Thyroid gland (tissue), 4 donors: Measurements from ENCODE around the gene SFXN5. TPM values are rescaled to one million over a fixed set of nuclear protein-coding genes. Genes with fewer than 3 reads are reported as not detected.

Source experiments
- DNase-seq, 2 donors: peaks; one replicate each; pipeline ENCODE4 v3.0.0-alpha.2; 2019
- H3K27ac ChIP-seq, 3 donors: fragments of 200-600 bp; sonication (generic); 1 replicate in 2 of 3; 2 replicates in 1 of 3; pipeline ENCODE4 v1.5.1; 2016 to 2019; ENCODE audit warnings: mild to moderate bottlenecking in 1 of 3, moderate library complexity in 1 of 3
- H3K27me3 ChIP-seq: fragments of 200-600 bp; sonication (generic); one replicate; pipeline ENCODE4 v1.5.1; 2019
- H3K36me3 ChIP-seq, 2 donors: fragments of 200-600 bp; sonication (generic); one replicate each; pipeline ENCODE4 v1.5.1; 2016 to 2019
- H3K4me1 ChIP-seq, 2 donors: fragments of 200-600 bp; sonication (generic); one replicate each; pipeline ENCODE4 v1.5.1; 2017 to 2019
- H3K4me3 ChIP-seq, 3 donors: fragments of 200-600 bp; sonication (generic); replicated peaks in 1 of 3; 1 replicate in 2 of 3; 2 replicates in 1 of 3; pipeline ENCODE4 v1.5.1; 2016; ENCODE audit warnings: mild to moderate bottlenecking in 1 of 3
- H3K9me3 ChIP-seq: fragments of 200-600 bp; sonication (generic); one replicate; pipeline ENCODE4 v1.5.1; 2017
- POLR2A ChIP-seq, 2 donors: fragments of 450-650 bp; IDR thresholded peaks; one replicate each; pipeline ENCODE4 v1.6.1; 2017; ENCODE audit warnings: antibody characterized with exemption in 2 of 2, mild to moderate bottlenecking in 2 of 2, moderate library complexity in 1 of 2
- WGBS, 2 donors: methylation state at CpG; one replicate each; pipeline ENCODE4 v1.1.5; 2017; 5-methylcytosine and 5-hydroxymethylcytosine counted together
- intact Hi-C: fragments of 100-400 bp; cut with DNase I; formaldehyde crosslinking; loops from one replicate; pipeline ENCODE4 v1.15.1; 2023
- total RNA-seq, 4 donors: library from RNA; depleted of rRNA; stranded (reverse); fragments of >200 nt; gene quantifications; one replicate each; pipeline ENCODE4 v1.2.3, GENCODE V29; 2016
- TF ChIP-seq, protein P1 (sequence below), 6 experiments: fragments of 200-600 bp in 3 of 6; fragments of 450-650 bp in 3 of 6; sonication (generic) in 3 of 6; IDR thresholded peaks; one replicate each; pipeline ENCODE4 v1.5.1; 2016 to 2019; ENCODE audit warnings: antibody characterized with exemption in 6 of 6, mild to moderate bottlenecking in 2 of 6, inconsistent platforms in 1 of 6, moderate library complexity in 1 of 6

SFXN5 gene
- total RNA-seq, 4 donors from 2014 or later = 10.3 to 17.2 (median 16.5) TPM

DNA sequence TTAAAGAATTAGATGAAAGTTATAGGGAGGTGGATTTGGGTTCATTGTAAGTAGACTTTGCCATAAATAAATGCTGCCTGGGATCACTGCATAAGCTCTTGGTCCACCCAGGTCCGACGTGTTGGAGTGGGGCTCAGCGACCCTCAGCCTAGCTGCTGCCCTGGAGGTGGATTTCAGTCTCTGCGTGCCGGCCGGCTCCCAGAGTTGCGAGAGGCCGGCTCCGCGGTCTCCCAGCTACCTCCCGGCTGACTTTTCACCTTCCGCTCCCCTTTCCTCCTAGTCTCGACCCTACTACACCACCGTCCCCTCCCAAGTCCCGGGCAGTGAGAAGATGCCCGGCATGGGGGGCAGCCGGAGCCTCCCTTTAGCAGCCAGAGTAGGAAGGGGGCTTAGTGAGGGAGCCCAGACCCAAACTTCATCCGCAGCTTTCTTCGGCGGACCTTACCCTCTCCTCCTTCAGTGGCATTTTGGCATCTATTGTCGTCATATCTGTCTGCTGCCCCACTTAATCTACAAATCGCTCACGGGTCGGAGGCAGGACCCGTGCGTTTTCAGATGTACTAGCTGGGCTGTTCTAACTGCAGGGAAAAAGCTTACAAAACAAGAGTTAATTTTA, 146.1 kb downstream of the SFXN5 start:
- no peak overlapping the region for H3K4me3 ChIP-seq
- peaks cover 39% of the 10 kb centered on the region for H3K27me3 ChIP-seq
- 8 to 12% methylated on average over 26 of the region's 26 CpGs for WGBS, 2 donors
- H3K36me3 ChIP-seq = no peaks in the 10 kb centered on the region
- TF ChIP-seq POLR2A (IDR thresholded peaks at IDR 0.05) = no peak
- TF ChIP-seq, protein P1, sequence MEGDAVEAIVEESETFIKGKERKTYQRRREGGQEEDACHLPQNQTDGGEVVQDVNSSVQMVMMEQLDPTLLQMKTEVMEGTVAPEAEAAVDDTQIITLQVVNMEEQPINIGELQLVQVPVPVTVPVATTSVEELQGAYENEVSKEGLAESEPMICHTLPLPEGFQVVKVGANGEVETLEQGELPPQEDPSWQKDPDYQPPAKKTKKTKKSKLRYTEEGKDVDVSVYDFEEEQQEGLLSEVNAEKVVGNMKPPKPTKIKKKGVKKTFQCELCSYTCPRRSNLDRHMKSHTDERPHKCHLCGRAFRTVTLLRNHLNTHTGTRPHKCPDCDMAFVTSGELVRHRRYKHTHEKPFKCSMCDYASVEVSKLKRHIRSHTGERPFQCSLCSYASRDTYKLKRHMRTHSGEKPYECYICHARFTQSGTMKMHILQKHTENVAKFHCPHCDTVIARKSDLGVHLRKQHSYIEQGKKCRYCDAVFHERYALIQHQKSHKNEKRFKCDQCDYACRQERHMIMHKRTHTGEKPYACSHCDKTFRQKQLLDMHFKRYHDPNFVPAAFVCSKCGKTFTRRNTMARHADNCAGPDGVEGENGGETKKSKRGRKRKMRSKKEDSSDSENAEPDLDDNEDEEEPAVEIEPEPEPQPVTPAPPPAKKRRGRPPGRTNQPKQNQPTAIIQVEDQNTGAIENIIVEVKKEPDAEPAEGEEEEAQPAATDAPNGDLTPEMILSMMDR (IDR thresholded peaks at IDR 0.05) = no peak
- no peaks in the 10 kb centered on the region for H3K9me3 ChIP-seq
- DNase-seq = no peak
- H3K4me1 ChIP-seq = peaks cover 10 to 15% of the 10 kb centered on the region in 2 donors
- no peak overlapping the region for H3K27ac ChIP-seq
- intact Hi-C loops = no loop called here

DNA sequence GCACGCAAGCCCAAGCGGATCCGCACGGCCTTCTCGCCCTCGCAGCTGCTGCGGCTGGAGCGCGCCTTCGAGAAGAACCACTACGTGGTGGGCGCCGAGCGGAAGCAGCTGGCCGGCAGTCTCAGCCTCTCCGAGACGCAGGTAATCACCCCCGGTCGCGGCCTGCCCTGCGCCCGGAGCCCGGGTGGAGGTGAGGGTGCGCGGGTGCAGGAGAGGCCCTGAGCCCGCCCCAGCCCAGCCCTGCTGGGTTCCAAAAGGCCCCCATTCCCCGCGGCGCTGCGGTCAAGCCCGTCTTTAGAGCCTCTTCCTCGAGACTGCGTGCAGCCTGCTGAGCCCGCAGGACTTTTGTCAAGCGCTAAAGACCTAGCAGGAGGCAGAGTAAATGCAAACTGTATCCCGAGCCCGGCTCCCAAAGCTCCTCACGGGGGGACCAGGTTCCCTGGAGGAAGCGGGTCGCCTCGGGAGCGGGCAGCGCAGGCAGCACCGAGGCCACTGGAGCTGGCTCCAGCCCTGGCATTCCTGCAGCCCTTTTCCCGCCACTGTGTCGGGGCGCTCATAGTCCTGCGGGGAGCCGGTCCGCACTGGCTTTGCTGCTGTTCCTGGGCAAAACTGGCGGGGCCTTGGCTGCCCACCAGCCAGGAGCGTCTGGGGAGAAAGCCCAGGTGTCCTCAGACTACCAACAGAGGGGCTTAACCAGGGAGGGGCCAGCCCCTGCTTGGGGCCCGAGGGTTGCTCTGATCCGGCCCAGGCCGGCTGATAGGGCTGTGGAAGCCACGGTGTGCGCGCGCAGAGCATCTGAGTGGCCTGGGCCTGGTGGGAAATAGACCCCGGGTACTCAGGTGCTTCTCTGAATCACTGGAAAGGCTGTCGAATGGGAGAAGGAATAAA, 146.9 kb downstream of the SFXN5 start:
- WGBS, 2 donors = 10 to 16% methylated on average over 20 to 21 of the region's 61 CpGs
- intact Hi-C loops = no loop called here
- no peak overlapping the region for H3K4me3 ChIP-seq
- H3K27me3 ChIP-seq = peaks cover 47% of the 10 kb centered on the region
- DNase-seq = no peak
- no peak for TF ChIP-seq POLR2A (IDR thresholded peaks at IDR 0.05)
- TF ChIP-seq, protein P1 (IDR thresholded peaks at IDR 0.05) = no peak
- H3K36me3 ChIP-seq = no peaks in the 10 kb centered on the region
- peaks cover 18 to 23% of the 10 kb centered on the region in 2 donors for H3K4me1 ChIP-seq
- H3K27ac ChIP-seq = no peak overlapping the region
- H3K9me3 ChIP-seq = no peaks in the 10 kb centered on the region

DNA sequence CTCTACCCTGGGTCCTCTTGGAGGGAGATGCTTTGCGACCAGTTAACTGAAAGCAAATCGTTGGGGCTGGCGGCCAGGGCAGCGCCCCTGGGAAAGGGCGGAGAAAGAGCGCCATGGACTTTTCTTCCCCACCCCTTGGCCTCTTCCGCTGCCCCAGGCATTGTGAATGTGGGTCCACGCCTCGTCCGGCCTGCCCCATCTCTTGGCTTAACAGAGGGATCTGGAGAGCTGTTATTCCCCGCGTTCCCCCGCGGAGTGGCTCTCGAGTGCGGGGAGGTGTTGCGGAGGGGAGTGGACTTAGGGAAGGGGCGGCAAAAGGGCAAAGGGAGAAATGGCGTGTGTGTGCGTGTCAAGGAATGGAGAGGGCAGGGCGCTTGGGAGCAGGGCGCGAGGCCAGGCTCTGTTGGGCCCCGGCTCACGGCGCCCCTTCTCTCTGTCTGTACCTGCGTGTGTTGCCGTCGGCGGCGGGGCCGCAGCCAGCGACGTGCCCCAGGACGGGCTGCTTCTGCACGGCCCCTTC, 147.6 kb downstream of the SFXN5 start:
- DNase-seq = no peak

DNA sequence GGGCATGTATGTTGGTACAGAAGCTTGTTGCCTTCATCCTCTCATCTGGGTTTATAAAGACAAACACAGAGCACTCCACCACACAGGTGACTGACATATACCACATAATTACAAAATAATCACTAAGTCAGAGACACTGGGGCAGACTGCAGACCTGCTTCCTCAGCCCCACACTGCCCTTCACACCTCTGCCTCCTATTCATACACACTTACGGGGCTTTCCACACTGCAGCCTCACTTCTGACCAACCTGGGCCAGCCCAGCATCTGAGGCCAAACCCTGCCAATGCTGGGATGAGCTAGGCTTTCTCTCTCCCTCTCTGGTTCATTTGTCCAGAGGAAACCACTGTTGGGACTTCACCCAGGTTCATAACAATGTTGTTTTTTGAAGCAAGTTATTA, 149.7 kb downstream of the SFXN5 start:
- WGBS, 2 donors = 96 to 100% methylated on average over 1 of the region's 1 CpG
- TF ChIP-seq, protein P1 (IDR thresholded peaks at IDR 0.05) = no peak
- no peak for TF ChIP-seq POLR2A (IDR thresholded peaks at IDR 0.05)
- H3K36me3 ChIP-seq = no peaks in the 10 kb centered on the region
- peaks cover 32 to 44% of the 10 kb centered on the region in 2 donors for H3K4me1 ChIP-seq
- no peak overlapping the region for H3K27ac ChIP-seq
- H3K9me3 ChIP-seq = no peaks in the 10 kb centered on the region
- H3K4me3 ChIP-seq = no peak overlapping the region
- H3K27me3 ChIP-seq = peaks cover 61% of the 10 kb centered on the region
- DNase-seq = no peak
- intact Hi-C loops = no loop called here

More for the DNA sequence above, 147.6 kb downstream of the SFXN5 start:
- no peak for TF ChIP-seq POLR2A (IDR thresholded peaks at IDR 0.05)
- TF ChIP-seq, protein P1 (IDR thresholded peaks at IDR 0.05) = no peak
- WGBS, 2 donors = 4 to 8% methylated on average over 19 to 30 of the region's 36 CpGs
- peaks cover 18 to 24% of the 10 kb centered on the region in 2 donors for H3K4me1 ChIP-seq
- no peak overlapping the region for H3K4me3 ChIP-seq
- no peak overlapping the region for H3K27ac ChIP-seq
- intact Hi-C loops = no loop called here
- H3K27me3 ChIP-seq = peaks cover 53% of the 10 kb centered on the region
- no peaks in the 10 kb centered on the region for H3K9me3 ChIP-seq
- no peaks in the 10 kb centered on the region for H3K36me3 ChIP-seq
